NCI-H2107 treated with DMSO at 0.1 percent for 48 hours (cell line): ENCODE results near the gene BCL11A.

Source experiments
- DNase-seq: peaks from one replicate; lab custom pipeline; 2025; ENCODE audit not compliant: unreplicated experiment; lab: John Stamatoyannopoulos, UW

BCL11A gene

DNA sequence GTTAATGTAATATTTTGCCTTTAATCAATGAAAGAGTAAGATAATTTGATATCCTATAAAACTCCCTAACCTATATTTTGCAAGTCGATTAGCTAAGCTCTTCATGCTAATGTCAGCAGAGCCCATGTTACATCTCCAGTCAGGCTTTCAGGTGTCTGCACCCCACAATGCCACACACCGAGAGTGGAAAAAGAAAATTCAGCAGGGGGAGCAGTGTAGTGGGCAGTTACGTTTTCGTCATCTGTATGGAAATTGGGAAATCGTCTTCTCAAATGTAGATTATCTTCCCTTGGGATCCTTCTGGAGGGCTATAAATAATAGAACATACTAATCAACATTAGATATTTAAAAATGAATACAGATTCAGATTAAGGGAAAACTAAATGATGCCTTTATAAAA is 66.3 kb downstream of the BCL11A start:
- no peak for DNase-seq

DNA sequence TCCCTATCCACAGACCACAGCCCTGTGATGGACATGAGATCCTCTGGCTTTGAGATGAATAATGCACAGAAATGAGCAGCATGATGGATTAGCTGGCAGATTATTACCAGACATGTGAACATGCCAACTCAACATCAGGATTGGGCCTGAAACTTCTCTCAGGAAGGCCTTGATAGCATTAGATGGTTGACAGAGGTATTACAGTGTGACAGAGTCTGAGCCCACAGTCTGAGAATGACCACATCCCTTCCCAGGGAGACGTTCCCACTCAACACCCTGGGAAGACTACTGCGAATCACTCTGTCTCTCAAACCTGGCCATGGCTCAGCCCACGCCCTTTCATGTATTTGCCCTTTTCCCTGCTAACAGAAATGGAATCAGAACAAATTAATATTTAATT is 66.9 kb downstream of the BCL11A start:
- no peak for DNase-seq

DNA sequence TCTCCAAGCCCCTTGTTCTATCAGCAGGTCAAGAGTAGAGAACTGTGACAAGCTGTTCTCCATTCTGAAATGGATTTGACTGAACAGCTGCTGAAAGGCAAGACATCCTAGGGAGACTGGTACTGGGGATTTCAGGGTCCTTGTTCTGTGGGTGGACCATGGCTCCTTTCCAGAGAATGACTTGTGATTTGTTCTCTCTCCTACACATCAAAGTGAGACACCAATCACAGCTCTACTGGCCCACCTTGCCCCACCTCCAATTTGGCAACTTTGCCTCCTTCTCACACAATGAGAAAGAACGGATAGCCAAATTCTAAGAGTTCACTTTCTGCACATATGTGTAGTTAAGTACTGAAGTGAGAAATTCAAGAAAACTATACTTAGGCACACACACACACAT is 67.4 kb downstream of the BCL11A start:
- no peak for DNase-seq

DNA sequence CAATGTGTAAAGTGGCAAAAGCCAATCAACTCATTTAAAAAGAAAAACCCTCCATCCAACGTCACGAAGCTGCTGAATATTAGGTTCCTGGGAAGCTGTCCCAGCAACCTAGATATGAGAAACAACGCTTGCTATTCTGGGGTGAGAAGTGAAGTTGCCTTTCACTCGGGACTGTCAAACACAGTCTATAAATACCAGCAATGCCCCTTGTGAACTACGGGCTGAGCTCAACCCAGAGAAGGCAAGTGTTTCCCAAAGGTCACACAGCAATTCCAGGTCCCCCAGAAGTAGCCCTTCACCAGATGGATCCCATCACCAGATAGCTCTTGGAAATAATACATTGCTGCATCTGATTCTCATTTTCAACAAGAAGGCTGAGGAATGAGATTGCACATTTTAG is 67.9 kb downstream of the BCL11A start:
- DNase-seq: no peak

DNA sequence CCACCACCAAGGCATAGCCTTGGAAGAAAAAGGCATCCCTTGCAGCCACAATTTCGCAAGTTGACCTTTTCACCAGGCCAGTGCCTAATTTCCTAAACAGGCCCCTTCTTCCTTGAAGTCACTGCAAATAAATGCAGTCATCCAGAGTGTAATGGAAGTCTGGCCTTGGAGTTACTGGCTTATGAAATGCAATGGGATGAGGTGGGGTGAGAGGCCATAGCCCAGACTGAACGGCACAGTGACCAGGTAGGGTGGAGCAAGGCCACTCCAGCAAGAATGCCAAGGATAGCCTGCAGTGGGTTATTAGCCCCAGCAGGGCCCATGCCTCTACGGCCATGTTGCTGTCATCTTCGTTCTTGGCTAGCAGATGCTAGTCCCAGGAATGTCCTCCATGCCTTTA is 68.4 kb downstream of the BCL11A start:
- DNase-seq: no peak

DNA sequence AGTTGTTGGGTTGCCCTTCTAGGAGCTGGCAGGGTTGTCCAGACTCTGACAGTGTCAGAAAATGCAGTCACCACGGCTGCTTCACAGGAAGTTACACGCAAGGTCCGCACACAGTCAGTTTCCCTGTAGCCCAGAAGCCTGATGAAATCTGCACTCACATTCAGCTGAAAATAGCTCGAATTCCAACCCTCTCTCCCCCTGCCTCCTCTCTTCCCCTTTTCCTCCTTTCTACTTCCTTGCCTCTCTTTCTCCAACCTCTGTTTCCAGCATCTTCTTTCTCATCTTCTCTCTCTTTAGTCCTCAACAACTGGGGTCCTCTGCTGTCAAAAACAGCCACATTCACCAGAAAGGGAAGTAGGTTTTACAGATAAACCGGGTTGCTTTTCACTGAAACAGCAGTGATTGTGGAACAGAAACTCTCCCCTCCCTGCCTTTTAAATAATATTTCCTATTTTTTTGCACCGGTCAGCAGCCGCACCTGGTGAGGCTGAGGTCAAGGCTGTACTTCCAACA is 69.3 kb downstream of the BCL11A start:
- no peak for DNase-seq

DNA sequence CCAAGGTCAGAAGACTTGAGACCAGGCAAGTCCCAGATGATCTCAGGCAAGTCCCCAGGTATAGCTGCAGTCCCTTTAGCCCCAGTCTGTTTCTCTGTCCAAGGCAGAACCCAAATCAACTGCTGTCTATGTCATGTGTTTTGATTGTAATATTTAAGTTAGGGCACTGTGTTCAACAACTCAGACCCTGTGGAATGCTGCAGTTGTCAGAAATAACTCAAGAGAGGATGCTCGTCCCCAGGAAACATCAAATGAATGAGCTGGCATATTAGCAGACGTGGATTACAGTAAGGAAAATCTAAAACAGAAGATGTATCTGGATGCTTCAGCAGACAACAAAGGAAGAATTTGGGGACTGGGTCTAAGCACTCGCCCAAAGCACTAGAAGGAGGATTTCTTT is 70.1 kb downstream of the BCL11A start:
- no peak for DNase-seq

DNA sequence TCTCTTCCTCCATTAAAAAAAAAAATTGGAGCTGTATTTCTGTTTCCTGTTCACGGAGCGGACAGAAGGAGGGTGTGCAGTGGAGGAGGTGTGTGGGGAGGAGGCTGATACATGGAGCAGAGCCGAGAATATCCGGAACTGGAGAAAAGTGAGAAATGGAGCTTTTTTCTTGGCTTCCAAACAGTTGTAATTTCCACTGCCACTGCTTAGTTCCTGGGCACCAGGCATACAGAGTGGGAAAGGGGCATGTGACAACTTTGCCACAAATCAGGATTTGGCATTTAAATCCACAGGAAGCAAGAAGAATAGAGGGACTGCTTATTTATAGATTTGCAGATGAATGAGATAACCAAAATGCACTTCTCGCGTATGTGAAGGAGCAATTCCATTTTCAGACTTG is 71.2 kb downstream of the BCL11A start:
- DNase-seq: no peak

DNA sequence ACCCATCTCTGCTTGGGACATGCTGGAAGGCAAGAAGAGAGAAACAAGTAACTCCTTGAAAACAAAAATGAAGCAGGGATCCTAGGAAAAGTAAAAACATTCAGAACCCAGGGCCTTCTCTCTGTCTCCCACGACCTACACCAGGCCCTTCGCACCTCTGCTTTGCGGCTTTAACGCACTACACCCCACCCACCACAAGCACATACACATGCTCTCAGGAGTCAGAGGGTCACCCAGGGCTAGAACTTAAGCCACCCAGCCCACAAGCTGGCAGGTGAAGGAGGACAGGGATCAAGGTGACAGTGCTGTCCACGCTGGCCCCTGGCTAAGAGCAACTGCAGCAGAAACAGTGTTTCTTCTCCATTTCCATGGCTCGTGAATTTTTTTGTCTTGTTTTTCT is 72.2 kb downstream of the BCL11A start:
- DNase-seq: no peak

DNA sequence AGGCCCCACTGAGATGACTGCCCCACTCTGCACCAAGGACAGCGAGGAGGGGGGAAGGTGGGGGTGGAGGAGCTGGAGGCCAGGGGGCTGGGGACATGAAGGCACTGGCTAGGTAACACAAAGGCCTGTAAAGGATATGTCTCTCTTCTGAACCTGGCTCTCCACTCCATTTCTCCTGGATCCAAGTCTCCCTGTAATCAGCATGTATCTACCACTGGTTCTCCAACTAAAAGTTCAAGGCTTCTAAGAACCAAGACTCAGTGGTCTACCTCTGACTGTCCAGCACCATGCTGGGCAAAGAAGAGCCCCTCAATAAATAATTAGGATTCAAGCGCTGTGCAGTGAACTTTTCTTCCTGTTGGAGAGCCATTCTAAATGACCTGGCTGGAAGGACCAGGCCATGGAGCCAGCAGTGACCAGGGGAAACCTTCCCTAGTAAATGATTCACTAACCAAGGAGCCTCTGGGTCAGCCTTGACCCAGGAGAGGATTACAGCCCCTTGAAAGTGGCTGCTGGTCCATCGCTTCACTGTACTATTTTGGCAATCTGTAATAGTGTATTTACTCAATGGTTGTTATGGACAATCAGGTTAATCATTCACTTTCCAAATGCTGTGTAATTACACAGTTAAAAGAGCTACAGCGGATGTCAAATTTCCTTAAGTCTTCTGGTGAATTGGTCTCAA is 73.2 kb downstream of the BCL11A start:
- no peak for DNase-seq

DNA sequence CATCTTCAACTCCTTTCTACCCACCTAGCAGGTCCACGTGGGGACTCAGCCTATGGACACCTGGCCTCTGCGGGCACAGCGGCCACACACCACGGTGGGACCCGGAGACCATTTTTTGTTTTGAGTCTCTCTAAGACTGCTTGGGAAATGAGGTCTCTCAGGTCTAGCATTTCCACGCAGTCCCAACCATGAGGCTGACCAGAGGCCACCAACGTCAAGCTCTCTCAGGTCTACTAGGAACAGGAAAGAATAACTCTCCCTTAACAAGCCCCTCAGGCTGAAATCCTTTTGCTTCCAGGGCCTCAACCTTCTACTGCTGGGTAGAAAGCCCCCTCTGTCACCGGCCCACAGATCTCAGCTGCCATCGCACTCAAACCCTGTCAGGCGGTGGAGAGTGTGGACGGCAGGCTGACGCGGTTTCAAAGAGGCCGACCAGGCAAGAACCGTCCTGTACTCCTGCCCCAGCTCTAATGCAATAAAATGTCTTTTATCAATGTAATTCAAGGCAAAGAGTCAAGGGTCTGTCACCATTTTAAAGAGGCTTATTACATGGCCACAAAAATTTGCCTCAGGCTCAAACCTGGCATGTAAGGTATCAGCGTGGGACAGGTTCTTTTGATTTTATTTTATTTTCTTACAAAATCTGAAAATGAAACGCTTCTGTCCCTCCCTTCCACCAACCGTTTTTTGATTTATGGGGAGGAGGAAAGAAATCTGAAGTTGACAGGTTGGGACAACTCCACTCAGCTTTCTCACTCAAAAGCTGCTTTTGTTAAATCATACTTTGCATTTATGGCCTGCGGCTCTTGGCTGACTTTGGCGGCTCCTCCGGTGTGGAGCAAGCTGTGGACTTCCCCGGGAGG is 74.0 kb downstream of the BCL11A start:
- DNase-seq: no peak

DNA sequence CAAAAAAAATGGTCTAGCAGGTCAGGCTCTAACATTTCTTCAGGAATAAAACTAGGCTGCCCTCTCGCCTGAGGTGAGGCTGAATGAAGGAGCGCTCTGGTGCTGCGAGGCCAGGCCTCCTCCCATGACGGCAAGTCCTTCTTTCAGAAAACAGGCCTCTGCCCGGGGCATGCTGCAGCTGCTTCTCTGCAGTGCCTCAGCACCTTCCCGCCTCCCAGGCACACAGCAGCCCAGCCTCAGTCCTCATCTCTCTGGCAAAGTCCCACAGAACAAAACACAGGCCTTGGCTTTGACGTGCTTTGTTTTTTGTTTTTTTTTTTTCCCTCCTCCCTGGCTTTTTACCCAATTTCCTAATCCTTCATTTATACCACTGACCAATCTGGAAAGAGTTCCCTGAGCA is 74.8 kb downstream of the BCL11A start:
- DNase-seq: no peak

DNA sequence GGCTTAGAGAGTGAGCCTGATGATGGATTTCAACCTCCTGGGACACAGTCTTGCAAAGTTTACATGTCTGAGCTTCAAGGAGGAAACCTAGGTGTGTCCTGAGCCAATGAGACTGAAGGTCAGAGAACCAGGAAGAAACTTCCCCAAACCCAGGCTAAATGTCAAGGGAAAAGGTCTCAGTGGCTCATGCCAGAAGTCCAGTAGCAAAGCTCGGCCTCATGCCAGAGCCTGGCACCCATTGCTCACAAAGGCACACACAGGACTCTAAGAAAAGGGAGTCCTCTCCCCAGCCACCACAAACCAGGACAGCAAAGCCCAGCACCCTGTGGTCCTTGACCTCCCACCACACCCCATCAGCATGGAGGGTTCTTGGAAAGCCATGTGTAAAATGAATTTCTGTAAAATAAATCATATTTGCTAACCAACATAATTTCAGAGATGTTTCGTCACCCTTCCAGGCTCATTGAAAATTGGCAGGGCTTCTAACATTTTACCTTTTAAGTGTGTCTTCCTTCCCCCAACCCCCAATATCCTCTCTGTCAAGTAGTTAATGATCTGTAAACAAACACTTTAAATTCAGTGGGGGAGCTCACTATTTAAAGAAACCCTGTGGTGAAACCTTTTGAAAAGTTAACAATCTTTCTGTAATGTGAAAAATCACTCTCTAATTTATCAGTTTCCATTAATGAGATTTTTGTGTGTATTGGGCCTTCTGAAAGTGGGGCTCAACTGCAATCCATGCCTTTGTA is 77.1 kb downstream of the BCL11A start:
- no peak for DNase-seq

DNA sequence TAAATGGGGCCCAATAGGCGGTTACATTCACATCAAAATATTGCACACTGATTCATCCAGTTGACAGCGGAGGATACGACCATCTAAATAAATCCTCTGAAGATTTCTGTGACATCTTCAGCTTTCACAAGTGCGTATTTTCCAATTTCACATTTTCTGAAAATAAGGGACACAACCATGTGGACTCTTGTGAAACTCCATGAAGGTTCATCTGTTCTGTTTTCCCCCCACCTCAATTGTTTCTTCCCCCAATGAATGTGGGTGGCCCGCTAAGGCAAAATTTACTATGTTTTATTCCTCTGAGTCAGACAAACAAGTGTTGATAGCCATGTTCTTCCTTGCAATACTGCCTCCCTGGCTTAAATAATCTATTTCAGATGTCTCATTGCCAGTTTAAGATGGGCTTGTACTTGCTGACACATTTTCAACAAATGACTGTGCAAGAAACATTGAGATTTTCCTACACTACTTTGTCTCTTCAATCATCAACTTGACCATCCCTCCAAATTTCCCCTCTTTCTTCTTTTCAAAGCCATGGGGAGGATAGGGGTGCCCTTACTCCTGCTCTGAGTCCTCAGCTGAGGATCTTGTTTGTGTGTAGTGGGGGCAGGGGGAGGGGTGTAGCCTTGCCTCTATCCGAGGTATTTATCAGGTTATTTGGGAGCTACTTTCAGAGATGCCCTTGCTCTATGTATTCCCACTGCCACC is 78.2 kb downstream of the BCL11A start:
- no peak for DNase-seq

DNA sequence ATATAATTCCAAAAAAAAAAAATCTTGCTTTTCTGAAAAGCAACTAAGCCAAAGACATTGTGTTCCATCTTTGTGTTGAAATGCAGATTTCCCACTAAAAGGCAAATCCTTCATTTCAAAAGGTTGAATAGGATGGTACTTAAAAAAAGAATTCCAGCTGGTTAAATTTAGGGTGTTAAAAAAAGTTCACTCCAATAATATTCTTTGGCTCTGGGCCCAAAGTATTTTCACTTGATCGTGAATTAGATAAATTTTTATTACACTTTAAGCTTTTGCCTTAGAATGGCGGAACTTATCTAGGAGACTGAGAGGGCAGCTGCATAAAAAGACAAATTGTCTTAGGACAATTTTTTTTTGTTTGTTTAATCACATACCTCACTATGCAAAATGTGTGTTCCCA is 79.2 kb downstream of the BCL11A start:
- DNase-seq: no peak

DNA sequence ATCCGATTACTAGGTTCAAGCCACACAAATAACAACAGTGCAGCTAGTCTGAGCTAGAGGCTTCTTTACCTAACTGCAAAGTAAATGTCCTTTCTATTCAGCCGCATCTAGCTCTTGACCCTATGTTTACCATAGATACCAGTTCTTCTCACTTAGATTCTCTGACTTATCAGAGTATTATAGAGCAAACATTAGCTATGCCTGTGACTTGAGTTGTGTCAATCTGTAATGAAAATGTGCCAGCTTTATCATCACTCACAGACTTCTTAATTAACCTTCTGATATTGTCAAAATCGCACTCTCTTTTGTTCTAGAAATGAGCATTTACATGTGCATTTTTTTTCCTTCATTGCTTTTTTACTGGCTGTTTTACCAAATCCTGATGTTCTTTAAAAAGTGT is 79.9 kb downstream of the BCL11A start:
- DNase-seq: no peak

DNA sequence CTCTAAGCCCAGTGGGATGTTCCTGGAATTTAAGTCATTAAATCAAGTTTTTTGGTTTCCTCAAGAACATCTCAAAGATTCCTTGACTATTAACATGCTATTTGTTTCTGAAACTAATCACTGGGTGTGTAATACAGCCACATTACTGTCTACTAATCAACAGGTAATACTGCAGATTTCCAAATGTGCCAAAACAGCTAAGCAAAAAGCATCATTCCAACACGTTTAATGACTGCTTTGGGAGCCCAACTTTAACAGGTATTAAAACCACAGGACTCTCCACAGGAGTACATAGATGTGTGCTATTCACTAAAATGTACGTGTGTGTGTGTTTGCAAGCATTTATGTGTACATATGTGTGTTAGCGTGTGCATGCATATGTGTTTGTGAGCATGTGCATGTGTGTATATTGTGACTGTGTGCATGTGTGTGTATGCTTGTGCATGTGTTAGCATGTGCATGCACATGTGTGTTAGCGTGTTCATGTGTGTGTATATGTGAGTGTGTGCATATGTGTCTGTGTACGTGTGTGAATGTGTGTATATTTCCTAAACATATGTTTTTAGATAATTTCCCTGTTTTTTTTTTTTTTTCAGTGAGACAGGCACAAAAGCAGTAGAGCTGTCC is 80.7 kb downstream of the BCL11A start:
- DNase-seq: no peak

DNA sequence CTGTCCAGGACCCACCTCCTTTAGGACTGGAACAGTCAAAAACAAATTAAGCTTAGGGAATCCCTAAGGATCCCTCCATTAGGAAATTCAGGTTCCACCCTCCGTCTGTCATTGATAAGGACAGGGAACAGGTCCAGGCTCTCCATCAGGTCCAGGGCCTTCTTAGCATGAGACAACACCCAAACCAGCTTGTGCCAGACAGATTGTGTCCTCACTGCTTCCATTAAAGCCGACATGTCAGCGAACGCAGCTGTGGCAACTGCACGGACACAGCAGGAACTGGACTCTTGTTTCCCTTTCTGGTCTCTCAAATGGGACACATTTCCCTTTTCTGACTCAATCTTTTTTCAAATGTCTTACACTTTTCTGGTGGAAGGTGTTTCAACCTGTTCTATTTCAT is 81.4 kb downstream of the BCL11A start:
- no peak for DNase-seq

DNA sequence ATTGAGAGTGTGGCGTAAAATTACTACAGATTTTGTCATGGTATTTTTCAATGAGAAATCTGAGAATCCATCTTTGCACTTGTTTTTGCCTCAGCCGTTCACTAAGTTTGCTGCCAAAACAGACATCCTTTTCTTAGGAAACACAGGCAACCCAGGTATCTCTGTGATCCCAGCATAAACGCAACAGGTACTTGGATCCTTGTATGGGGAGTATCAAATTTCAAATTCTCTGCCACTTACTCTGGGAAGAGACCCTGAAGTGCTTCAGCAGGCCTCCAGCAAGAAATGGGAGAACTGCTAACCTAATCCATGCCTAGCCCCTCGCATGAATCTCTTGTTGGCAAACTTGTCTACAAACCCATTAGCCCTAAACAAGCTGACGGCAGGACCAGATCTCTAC is 83.1 kb downstream of the BCL11A start:
- no peak for DNase-seq

DNA sequence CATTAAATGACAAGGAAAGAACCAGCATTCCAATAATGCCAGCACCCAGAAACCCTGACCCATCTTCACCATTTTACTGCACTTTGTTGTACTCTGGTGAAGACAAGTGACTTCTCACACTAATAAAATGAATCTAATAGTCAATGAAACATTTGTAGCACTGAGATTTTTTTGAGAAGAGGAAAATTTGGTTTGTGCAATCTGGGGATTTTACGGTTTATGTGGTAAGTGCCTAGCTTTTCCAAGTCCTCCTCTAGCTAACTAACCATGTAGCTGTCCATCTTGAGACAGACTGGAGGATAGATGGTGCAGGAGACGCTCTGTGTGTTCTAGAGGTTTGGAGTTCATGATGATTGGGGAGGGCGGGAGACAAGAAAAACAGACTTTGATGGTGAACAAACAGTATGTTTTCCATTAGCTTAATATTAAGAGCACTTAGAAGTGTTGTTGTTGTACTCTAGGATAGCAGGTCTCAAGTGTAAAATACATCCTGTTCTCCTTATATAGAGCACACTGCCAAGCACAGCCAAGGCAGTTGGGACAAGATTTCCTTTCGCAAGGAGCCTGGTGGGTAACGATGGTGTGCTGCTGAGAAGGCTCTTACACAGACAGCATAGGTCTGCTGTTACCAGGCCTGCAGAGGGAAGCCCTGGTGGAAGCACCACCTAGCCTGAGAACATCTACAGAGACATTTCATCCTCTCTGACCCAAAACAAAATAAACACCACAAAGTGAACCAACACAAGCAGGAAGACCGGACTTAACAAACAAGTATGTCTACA is 83.7 kb downstream of the BCL11A start:
- DNase-seq: no peak
